NB4 (cell line): ENCODE measurements around the gene CHST15.

Experiments used
- CTCF ChIP-seq: IDR thresholded peaks from one replicate; pipeline ENCODE4 v1.5.1; 2012; ENCODE audit warnings: low read depth, low read length
- MAX ChIP-seq: IDR thresholded peaks from 2 replicates; pipeline ENCODE4 v1.6.1; 2011; ENCODE audit warnings: low read depth, low read length
- MYC ChIP-seq: IDR thresholded peaks from 2 replicates; pipeline ENCODE4 v1.6.1; 2011; ENCODE audit warnings: low read depth, low read length
- POLR2A ChIP-seq: IDR thresholded peaks from 2 replicates; pipeline ENCODE4 v1.6.1; 2011; ENCODE audit warnings: mild to moderate bottlenecking; ENCODE audit not compliant: insufficient read length; ENCODE audit errors: extremely low read depth

- TF ChIP-seq CTCF (no peak), POLR2A (no peak), MYC (no peak), MAX (no peak)
Observed at GRCh38 chr10:124001391-124002148, 91.8 kb downstream of the CHST15 start.
